GM23338 (cell line): ENCODE data around the gene ATG16L2. TPM values are rescaled to one million over a fixed set of nuclear protein-coding genes. Genes with fewer than 3 reads are reported as not detected.

ENCODE experiments used
- ATAC-seq: fragments of 200-7000 bp; cut with Tn5 transposase; 3 replicates; pipeline ENCODE4 v1.9.1; 2020
- DNase-seq: peaks from one replicate; pipeline ENCODE4 v3.0.0-alpha.2; 2015; ENCODE audit warnings: low spot score
- H2AFZ ChIP-seq: fragments of 200-600 bp; sonication (generic); 2 replicates; pipeline ENCODE4 v1.8.0; 2016; ENCODE audit warnings: antibody characterized with exemption, mild to moderate bottlenecking, moderate library complexity
- H3F3A ChIP-seq: fragments of 200-600 bp; sonication (generic); replicated peaks from 2 replicates; pipeline ENCODE4 v1.8.0; 2017; ENCODE audit warnings: antibody characterized with exemption, mixed run types, low read depth
- H3K27ac ChIP-seq: fragments of 200-600 bp; sonication (generic); 2 replicates; pipeline ENCODE4 v1.6.1; 2016; ENCODE audit warnings: low read depth
- H3K27me3 ChIP-seq: fragments of 200-600 bp; sonication (generic); 2 replicates; pipeline ENCODE4 v1.8.0; 2016; ENCODE audit warnings: mild to moderate bottlenecking, mixed run types, moderate library complexity; ENCODE audit not compliant: insufficient read depth
- H3K36me3 ChIP-seq: fragments of 200-600 bp; sonication (generic); 2 replicates; pipeline ENCODE4 v1.8.0; 2016; ENCODE audit warnings: mild to moderate bottlenecking; ENCODE audit not compliant: insufficient read depth
- H3K4me1 ChIP-seq: fragments of 200-600 bp; sonication (generic); 2 replicates; pipeline ENCODE4 v1.8.0; 2016; ENCODE audit warnings: mild to moderate bottlenecking, moderate library complexity; ENCODE audit not compliant: insufficient read depth
- H3K4me2 ChIP-seq: fragments of 200-600 bp; sonication (generic); 2 replicates; pipeline ENCODE4 v1.7.1; 2017; ENCODE audit warnings: mixed run types
- H3K4me3 ChIP-seq: fragments of 200-600 bp; sonication (generic); 2 replicates; pipeline ENCODE4 v1.6.1; 2016; ENCODE audit warnings: mixed run types
- H3K79me2 ChIP-seq: fragments of 200-600 bp; sonication (generic); replicated peaks from 2 replicates; pipeline ENCODE4 v1.8.0; 2017; ENCODE audit warnings: mild to moderate bottlenecking; ENCODE audit not compliant: insufficient read depth
- H3K9me2 ChIP-seq: fragments of 200-600 bp; sonication (generic); 2 replicates; pipeline ENCODE4 v1.8.0; 2017; ENCODE audit not compliant: insufficient read depth
- H4K20me1 ChIP-seq: fragments of 200-600 bp; sonication (generic); replicated peaks from 2 replicates; pipeline ENCODE4 v1.8.0; 2017; ENCODE audit warnings: mild to moderate bottlenecking; ENCODE audit not compliant: insufficient read depth
- H3K27ac Mint-ChIP-seq: 2 replicates; pipeline ENCODE4 v1.8.0; 2020; ENCODE audit warnings: inconsistent platforms, mild to moderate bottlenecking, moderate library complexity, mixed read lengths
- H3K27me3 Mint-ChIP-seq: 3 replicates; pipeline ENCODE4 v1.8.0; 2022; ENCODE audit warnings: low read depth, mild to moderate bottlenecking, moderate library complexity, mixed read lengths, inconsistent platforms; ENCODE audit not compliant: insufficient read depth, poor library complexity
- H3K36me3 Mint-ChIP-seq: 3 replicates; pipeline ENCODE4 v1.8.0; 2021; ENCODE audit warnings: low read depth, mild to moderate bottlenecking, inconsistent platforms, moderate library complexity, mixed read lengths
- H3K4me1 Mint-ChIP-seq: 3 replicates; pipeline ENCODE4 v1.8.0; 2020; ENCODE audit warnings: mild to moderate bottlenecking, inconsistent platforms, mixed read lengths
- H3K4me3 Mint-ChIP-seq: 3 replicates; pipeline ENCODE4 v1.8.0; 2021; ENCODE audit warnings: moderate library complexity, mild to moderate bottlenecking, inconsistent platforms, mixed read lengths
- H3K9me3 Mint-ChIP-seq: 3 replicates; pipeline ENCODE4 v1.8.0; 2020; ENCODE audit warnings: moderate library complexity, mild to moderate bottlenecking, inconsistent platforms, mixed read lengths
- CREB1 ChIP-seq: fragments of 250-450 bp; sonication (Bioruptor Pico); IDR thresholded peaks from 2 replicates; pipeline ENCODE4 v1.5.0; 2020; ENCODE audit warnings: low read depth, mild to moderate bottlenecking, moderate library complexity
- ETS1 ChIP-seq: IDR thresholded peaks from 2 replicates; pipeline ENCODE4 v1.6.1; 2016; ENCODE audit warnings: antibody characterized with exemption
- EZH2 ChIP-seq: fragments of 200-600 bp; sonication (generic); IDR thresholded peaks from one replicate; pipeline ENCODE4 v1.8.0; 2017; ENCODE audit warnings: antibody characterized with exemption, mild to moderate bottlenecking, low read depth; ENCODE audit not compliant: unreplicated experiment
- EZH2phosphoT487 ChIP-seq: fragments of 200-600 bp; sonication (generic); IDR thresholded peaks from one replicate; pipeline ENCODE4 v1.8.1; 2018; ENCODE audit warnings: antibody characterized with exemption; ENCODE audit not compliant: unreplicated experiment
- JUNB ChIP-seq: IDR thresholded peaks from one replicate; pipeline ENCODE4 v1.6.1; 2016; ENCODE audit warnings: antibody characterized with exemption; ENCODE audit not compliant: unreplicated experiment
- NANOG ChIP-seq: IDR thresholded peaks from 2 replicates; pipeline ENCODE4 v1.6.1; 2016; ENCODE audit warnings: antibody characterized with exemption, borderline replicate concordance
- POLR2AphosphoS5 ChIP-seq: IDR thresholded peaks from 2 replicates; pipeline ENCODE4 v1.6.1; 2016; ENCODE audit warnings: antibody characterized with exemption, low read depth
- STAT1 ChIP-seq: IDR thresholded peaks from one replicate; pipeline ENCODE4 v1.6.1; 2016; ENCODE audit warnings: antibody characterized with exemption; ENCODE audit not compliant: unreplicated experiment
- ZNF114 ChIP-seq: fragments of 250-450 bp; sonication (Bioruptor Pico); IDR thresholded peaks from 2 replicates; pipeline ENCODE4 v1.5.0; 2020; ENCODE audit warnings: mild to moderate bottlenecking, moderate library complexity
- ZNF331 ChIP-seq: fragments of 250-450 bp; sonication (Bioruptor Pico); IDR thresholded peaks from 2 replicates; pipeline ENCODE4 v1.5.0; 2020; ENCODE audit warnings: low read depth, mild to moderate bottlenecking, moderate library complexity
- ZNF462 ChIP-seq: fragments of 250-450 bp; sonication (Bioruptor Pico); IDR thresholded peaks from 2 replicates; pipeline ENCODE4 v1.5.0; 2020; ENCODE audit warnings: mild to moderate bottlenecking, moderate library complexity
- polyA plus RNA-seq: library from polyadenylated mRNA; unstranded; fragments of >200 nt; fragmentation: Nextera tagmentation; extraction: Ambion mirVana; gene quantifications from 2 replicates; pipeline ENCODE4 v1.2.1, GENCODE V29; 2016
- total RNA-seq: library from RNA; depleted of rRNA; stranded (reverse); fragments of >200 nt; shearing (Covaris generic); gene quantifications from 2 replicates; pipeline ENCODE4 v1.2.3, GENCODE V29; 2014
- TF ChIP-seq, protein P1 (sequence below): IDR thresholded peaks from one replicate; pipeline ENCODE4 v1.6.1; 2018; ENCODE audit warnings: antibody characterized with exemption; ENCODE audit not compliant: unreplicated experiment
- TF ChIP-seq, protein P2 (sequence below), 2 experiments: fragments of 200-600 bp in 1 of 2; sonication (generic) in 1 of 2; conservative IDR thresholded peaks; 2 replicates each; pipeline versions ENCODE4 v1.5.1 to v1.6.1; 2016 to 2017; ENCODE audit warnings: antibody characterized with exemption in 2 of 2, low read depth in 2 of 2, mild to moderate bottlenecking in 2 of 2, moderate library complexity in 1 of 2

Gene ATG16L2
- total and polyA plus RNA-seq, 2 experiments from 2014 or later: 9.6 to 24.6 TPM

GRCh38 chr11:72823105-72823804 is 9.0 kb downstream of the ATG16L2 start:
- TF ChIP-seq ZNF114: no peak
- TF ChIP-seq NANOG: no peak
- no peak for TF ChIP-seq ZNF462 (CRISPR knock-in tag)
- TF ChIP-seq EZH2: no peak
- TF ChIP-seq, protein P1, sequence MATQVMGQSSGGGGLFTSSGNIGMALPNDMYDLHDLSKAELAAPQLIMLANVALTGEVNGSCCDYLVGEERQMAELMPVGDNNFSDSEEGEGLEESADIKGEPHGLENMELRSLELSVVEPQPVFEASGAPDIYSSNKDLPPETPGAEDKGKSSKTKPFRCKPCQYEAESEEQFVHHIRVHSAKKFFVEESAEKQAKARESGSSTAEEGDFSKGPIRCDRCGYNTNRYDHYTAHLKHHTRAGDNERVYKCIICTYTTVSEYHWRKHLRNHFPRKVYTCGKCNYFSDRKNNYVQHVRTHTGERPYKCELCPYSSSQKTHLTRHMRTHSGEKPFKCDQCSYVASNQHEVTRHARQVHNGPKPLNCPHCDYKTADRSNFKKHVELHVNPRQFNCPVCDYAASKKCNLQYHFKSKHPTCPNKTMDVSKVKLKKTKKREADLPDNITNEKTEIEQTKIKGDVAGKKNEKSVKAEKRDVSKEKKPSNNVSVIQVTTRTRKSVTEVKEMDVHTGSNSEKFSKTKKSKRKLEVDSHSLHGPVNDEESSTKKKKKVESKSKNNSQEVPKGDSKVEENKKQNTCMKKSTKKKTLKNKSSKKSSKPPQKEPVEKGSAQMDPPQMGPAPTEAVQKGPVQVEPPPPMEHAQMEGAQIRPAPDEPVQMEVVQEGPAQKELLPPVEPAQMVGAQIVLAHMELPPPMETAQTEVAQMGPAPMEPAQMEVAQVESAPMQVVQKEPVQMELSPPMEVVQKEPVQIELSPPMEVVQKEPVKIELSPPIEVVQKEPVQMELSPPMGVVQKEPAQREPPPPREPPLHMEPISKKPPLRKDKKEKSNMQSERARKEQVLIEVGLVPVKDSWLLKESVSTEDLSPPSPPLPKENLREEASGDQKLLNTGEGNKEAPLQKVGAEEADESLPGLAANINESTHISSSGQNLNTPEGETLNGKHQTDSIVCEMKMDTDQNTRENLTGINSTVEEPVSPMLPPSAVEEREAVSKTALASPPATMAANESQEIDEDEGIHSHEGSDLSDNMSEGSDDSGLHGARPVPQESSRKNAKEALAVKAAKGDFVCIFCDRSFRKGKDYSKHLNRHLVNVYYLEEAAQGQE: no peak
- no peak for TF ChIP-seq STAT1
- TF ChIP-seq JUNB: no peak
- no peak for TF ChIP-seq CREB1
- TF ChIP-seq ETS1: no peak
- TF ChIP-seq, protein P2, sequence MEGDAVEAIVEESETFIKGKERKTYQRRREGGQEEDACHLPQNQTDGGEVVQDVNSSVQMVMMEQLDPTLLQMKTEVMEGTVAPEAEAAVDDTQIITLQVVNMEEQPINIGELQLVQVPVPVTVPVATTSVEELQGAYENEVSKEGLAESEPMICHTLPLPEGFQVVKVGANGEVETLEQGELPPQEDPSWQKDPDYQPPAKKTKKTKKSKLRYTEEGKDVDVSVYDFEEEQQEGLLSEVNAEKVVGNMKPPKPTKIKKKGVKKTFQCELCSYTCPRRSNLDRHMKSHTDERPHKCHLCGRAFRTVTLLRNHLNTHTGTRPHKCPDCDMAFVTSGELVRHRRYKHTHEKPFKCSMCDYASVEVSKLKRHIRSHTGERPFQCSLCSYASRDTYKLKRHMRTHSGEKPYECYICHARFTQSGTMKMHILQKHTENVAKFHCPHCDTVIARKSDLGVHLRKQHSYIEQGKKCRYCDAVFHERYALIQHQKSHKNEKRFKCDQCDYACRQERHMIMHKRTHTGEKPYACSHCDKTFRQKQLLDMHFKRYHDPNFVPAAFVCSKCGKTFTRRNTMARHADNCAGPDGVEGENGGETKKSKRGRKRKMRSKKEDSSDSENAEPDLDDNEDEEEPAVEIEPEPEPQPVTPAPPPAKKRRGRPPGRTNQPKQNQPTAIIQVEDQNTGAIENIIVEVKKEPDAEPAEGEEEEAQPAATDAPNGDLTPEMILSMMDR (conservative IDR thresholded peaks at IDR 0.05; ENCODE audit: low read depth in 2 of 2): no peak
- TF ChIP-seq ZNF331 (CRISPR knock-in tag): no peak
- TF ChIP-seq EZH2phosphoT487: no peak
- no peak for TF ChIP-seq POLR2AphosphoS5
- no peak overlapping the region for H3K27ac ChIP-seq
- Mint-ChIP-seq H3K4me3 (peak overlapping the region; percentile 42), H3K9me3 (no peaks in the 10 kb centered on the region; the same call in 2 of the 3 replicates), H3K27ac (no peak overlapping the region), H3K27me3 (peaks cover 20% of the 10 kb centered on the region), H3K36me3 (peaks cover 1% of the 10 kb centered on the region; the same call in 1 of the 3 replicates), H3K4me1 (peaks cover 18% of the 10 kb centered on the region)
- 0 out of 2 replicates have a peak, but pooled peaks cover 3% of the 10 kb centered on the region for H3F3A ChIP-seq
- H4K20me1 ChIP-seq: 0 out of 2 replicates have a peak, but pooled peaks cover 2% of the 10 kb centered on the region
- H3K27me3 ChIP-seq: peaks cover 24% of the 10 kb centered on the region
- H3K36me3 ChIP-seq: no peaks in the 10 kb centered on the region
- no peak overlapping the region; the same call in 1 of the 2 replicates for H3K4me3 ChIP-seq
- DNase-seq (no peak), ATAC-seq (no peak)
- peak overlapping the region; percentile 94; the same call in 1 of the 2 replicates for H3K4me2 ChIP-seq
- no peak overlapping the region; the same call in 1 of the 2 replicates for H2AFZ ChIP-seq
- H3K79me2 ChIP-seq: no peaks in the 10 kb centered on the region
- no peaks in the 10 kb centered on the region for H3K4me1 ChIP-seq
- no peaks in the 10 kb centered on the region for H3K9me2 ChIP-seq
